Pulmonary artery endothelial cell (primary cell): ENCODE measurements around the gene OPTN. TPM values are rescaled to one million over a fixed set of nuclear protein-coding genes. Genes with fewer than 3 reads are reported as not detected.

ENCODE experiments used
- DNase-seq: peaks from one replicate; pipeline ENCODE4 v3.0.0-alpha.2; 2011; ENCODE audit warnings: low read depth, low spot score
- total RNA-seq: library from RNA; depleted of rRNA; stranded (reverse); fragments of >200 nt; gene quantifications from 2 replicates; pipeline ENCODE4 v1.2.3, GENCODE V29; 2014

Gene OPTN
- total RNA-seq, 1 donor from 2014 or later: 59.9 TPM

DNA sequence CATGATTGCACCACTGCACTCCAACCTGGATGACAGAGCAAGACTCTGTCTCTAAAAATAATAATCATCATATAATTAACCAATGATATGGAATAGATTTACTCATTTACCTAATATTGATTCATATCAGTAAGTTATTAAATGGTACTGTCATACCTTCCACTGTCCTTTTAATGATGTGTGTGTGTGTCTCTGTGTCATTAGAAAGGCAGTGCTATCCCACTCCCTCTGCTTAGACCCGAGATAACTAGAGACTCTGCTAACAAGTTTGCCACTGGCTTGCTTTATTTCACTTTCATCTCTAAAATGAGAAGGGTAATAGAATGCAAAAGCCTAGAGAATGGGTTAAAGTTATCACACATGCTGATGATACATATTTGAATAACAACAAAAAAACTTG, 82.5 kb downstream of the OPTN start:
- no peak for DNase-seq

DNA sequence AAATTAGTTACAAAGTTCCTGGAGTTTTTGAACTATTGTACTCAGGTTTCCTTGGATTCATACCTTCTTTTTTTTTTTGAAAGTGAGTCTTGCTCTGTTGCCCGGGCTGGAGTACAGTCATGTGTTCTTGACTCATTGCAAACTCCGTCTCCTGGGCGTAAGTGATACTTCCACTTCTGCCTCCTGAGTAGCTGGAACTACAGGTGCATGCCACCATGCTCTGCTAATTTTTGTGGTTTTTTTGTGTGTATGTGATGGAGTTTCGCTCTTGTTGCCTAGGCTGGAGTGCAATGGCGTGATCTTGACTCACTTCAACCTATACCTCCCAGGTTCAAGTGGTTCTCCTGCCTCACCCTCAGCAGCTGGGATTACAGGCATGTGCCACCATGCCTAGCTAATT, 83.7 kb downstream of the OPTN start:
- no peak for DNase-seq

DNA sequence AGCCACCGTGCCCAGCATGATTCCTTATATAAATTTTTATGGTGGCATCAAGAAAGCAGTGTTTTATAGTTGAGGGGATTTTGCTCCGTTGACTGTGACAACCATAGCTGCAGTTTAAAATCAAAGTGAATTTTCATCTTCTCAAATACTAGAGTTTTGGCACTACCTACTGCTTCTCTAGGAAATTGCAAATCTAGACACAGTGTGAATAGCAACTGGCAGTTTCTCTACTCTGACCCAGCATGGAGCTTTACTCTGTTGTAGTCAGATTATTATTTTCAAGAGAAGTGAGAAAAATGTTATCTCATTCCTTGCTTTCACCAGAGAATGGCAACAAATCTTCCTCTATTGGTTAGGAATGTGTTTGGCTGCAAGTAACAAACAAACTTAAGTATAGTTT, 84.3 kb downstream of the OPTN start:
- no peak for DNase-seq

GRCh38 chr10:13184730-13185514, 85.0 kb downstream of the OPTN start:
- no peak for DNase-seq

- no peak for DNase-seq
Observed at GRCh38 chr10:13187135-13187534, 87.2 kb downstream of the OPTN start.

Other genes starting within 250 kb of the OPTN start
- gene CCDC3, start 98.5 kb upstream of the OPTN start, total RNA-seq: 0.18 and 0.66 TPM in 2 replicates
- 11.5 and 23.9 TPM in 2 replicates for gene MCM10, start 61.4 kb downstream of the OPTN start, total RNA-seq
- not detected in 2 replicates for gene UCMA, start 134.2 kb downstream of the OPTN start, total RNA-seq
- gene PHYH, start 199.9 kb downstream of the OPTN start, total RNA-seq: 7.8 and 8.6 TPM in 2 replicates
- gene SEPHS1, start 248.1 kb downstream of the OPTN start, total RNA-seq: 46.5 and 55.7 TPM in 2 replicates